ENCODE data around the gene FAIM2.

Gene FAIM2

GRCh38 chr12:49892732-49893317 is 10.9 kb downstream of the FAIM2 start:
- TF ChIP-seq CTCF (IDR thresholded peaks at IDR 0.05; ENCODE audit: low read depth, low read length), result no peak
- no peak for DNase-seq (ENCODE audit: low read depth, low spot score)
- H3K4me3 ChIP-seq (ENCODE audit: low read depth, low read length), result no peak overlapping the region
- in situ Hi-C loops (cut with HindIII; ENCODE audit: low sequenced_read_pairs), result no loop called here

GRCh38 chr12:49892084-49892731 is 11.5 kb downstream of the FAIM2 start:
- H3K4me3 ChIP-seq (ENCODE audit: low read depth, low read length), result no peak overlapping the region
- DNase-seq (ENCODE audit: low read depth, low spot score), result no peak
- TF ChIP-seq CTCF (IDR thresholded peaks at IDR 0.05; ENCODE audit: low read depth, low read length), result no peak
- in situ Hi-C loops (cut with HindIII; ENCODE audit: low sequenced_read_pairs), result no loop called here

- in situ Hi-C loops (cut with HindIII; ENCODE audit: low sequenced_read_pairs), result no loop called here
- no peak for TF ChIP-seq CTCF (IDR thresholded peaks at IDR 0.05; ENCODE audit: low read depth, low read length)
- H3K4me3 ChIP-seq (ENCODE audit: low read depth, low read length), result no peak overlapping the region
- no peak for DNase-seq (ENCODE audit: low read depth, low spot score)
Observed at GRCh38 chr12:49891476-49891875, 12.2 kb downstream of the FAIM2 start.

GRCh38 chr12:49891012-49891411 is 12.7 kb downstream of the FAIM2 start:
- no peak overlapping the region for H3K4me3 ChIP-seq (ENCODE audit: low read depth, low read length)
- in situ Hi-C loops (cut with HindIII; ENCODE audit: low sequenced_read_pairs), result no loop called here
- DNase-seq (ENCODE audit: low read depth, low spot score), result no peak
- no peak for TF ChIP-seq CTCF (IDR thresholded peaks at IDR 0.05; ENCODE audit: low read depth, low read length)

- TF ChIP-seq CTCF (IDR thresholded peaks at IDR 0.05; ENCODE audit: low read depth, low read length), result no peak
- H3K4me3 ChIP-seq (ENCODE audit: low read depth, low read length), result no peak overlapping the region
- in situ Hi-C loops (cut with HindIII; ENCODE audit: low sequenced_read_pairs), result no loop called here
- no peak for DNase-seq (ENCODE audit: low read depth, low spot score)
Observed at GRCh38 chr12:49890096-49890461, 13.6 kb downstream of the FAIM2 start.

- no peak for DNase-seq (ENCODE audit: low read depth, low spot score)
- no peak overlapping the region for H3K4me3 ChIP-seq (ENCODE audit: low read depth, low read length)
- no peak for TF ChIP-seq CTCF (IDR thresholded peaks at IDR 0.05; ENCODE audit: low read depth, low read length)
- in situ Hi-C loops (cut with HindIII; ENCODE audit: low sequenced_read_pairs), result no loop called here
Observed at GRCh38 chr12:49889361-49890095, 14.2 kb downstream of the FAIM2 start.

Data from astrocyte of the spinal cord (primary cell).